HL-60 (cell line): Measurements from ENCODE around the gene HEATR9.
"Not testable (repeated sequence)": the region's sequence is repeated elsewhere in the genome, so short reads cannot be mapped to it uniquely, and the experiment has no call there.

ENCODE experiments used
- DNase-seq, 2 experiments: peaks; one replicate each; pipeline ENCODE4 v3.0.0-alpha.2; 2010 to 2020; ENCODE audit warnings: low read depth in 1 of 2, low spot score in 1 of 2
- H3K27ac ChIP-seq: fragments of 250-450 bp; sonication (Bioruptor Pico); replicated peaks from 2 replicates; pipeline ENCODE4 v1.5.1; 2020; ENCODE audit warnings: mild to moderate bottlenecking, moderate library complexity
- H3K27me3 ChIP-seq: fragments of 250-450 bp; sonication (Bioruptor Pico); 2 replicates; pipeline ENCODE4 v1.5.1; 2021; ENCODE audit warnings: mild to moderate bottlenecking, moderate library complexity; ENCODE audit not compliant: insufficient read depth, poor library complexity, severe bottlenecking
- H3K4me3 ChIP-seq: replicated peaks from 2 replicates; pipeline ENCODE4 v1.5.1; 2011; ENCODE audit warnings: mild to moderate bottlenecking, control low read depth, low read length; ENCODE audit not compliant: insufficient read depth
- CTCF ChIP-seq: IDR thresholded peaks from one replicate; pipeline ENCODE4 v1.5.1; 2011; ENCODE audit warnings: low read length, control low read depth, inconsistent platforms; ENCODE audit not compliant: insufficient read depth
- GABPA ChIP-seq: IDR thresholded peaks from 2 replicates; pipeline ENCODE4 v1.6.1; 2012; ENCODE audit warnings: low read depth
- POLR2AphosphoS5 ChIP-seq: IDR thresholded peaks from 2 replicates; pipeline ENCODE4 v1.6.1; 2012; ENCODE audit warnings: low read depth
- SPI1 ChIP-seq: IDR thresholded peaks from 2 replicates; pipeline ENCODE4 v1.6.1; 2012; ENCODE audit warnings: low read depth, mild to moderate bottlenecking, borderline replicate concordance
- TF ChIP-seq, protein P1 (sequence below): IDR thresholded peaks from 2 replicates; pipeline ENCODE4 v1.6.1; 2012; ENCODE audit warnings: low read depth; ENCODE audit not compliant: insufficient replicate concordance

Gene HEATR9

GRCh38 chr17:35898283-35899070, 29.8 kb upstream of the HEATR9 start:
- no peaks in the 10 kb centered on the region for H3K27me3 ChIP-seq
- H3K4me3 ChIP-seq: no peak overlapping the region
- TF ChIP-seq POLR2AphosphoS5 (no peak), SPI1 (no peak), CTCF (no peak), GABPA (no peak)
- TF ChIP-seq, protein P1, sequence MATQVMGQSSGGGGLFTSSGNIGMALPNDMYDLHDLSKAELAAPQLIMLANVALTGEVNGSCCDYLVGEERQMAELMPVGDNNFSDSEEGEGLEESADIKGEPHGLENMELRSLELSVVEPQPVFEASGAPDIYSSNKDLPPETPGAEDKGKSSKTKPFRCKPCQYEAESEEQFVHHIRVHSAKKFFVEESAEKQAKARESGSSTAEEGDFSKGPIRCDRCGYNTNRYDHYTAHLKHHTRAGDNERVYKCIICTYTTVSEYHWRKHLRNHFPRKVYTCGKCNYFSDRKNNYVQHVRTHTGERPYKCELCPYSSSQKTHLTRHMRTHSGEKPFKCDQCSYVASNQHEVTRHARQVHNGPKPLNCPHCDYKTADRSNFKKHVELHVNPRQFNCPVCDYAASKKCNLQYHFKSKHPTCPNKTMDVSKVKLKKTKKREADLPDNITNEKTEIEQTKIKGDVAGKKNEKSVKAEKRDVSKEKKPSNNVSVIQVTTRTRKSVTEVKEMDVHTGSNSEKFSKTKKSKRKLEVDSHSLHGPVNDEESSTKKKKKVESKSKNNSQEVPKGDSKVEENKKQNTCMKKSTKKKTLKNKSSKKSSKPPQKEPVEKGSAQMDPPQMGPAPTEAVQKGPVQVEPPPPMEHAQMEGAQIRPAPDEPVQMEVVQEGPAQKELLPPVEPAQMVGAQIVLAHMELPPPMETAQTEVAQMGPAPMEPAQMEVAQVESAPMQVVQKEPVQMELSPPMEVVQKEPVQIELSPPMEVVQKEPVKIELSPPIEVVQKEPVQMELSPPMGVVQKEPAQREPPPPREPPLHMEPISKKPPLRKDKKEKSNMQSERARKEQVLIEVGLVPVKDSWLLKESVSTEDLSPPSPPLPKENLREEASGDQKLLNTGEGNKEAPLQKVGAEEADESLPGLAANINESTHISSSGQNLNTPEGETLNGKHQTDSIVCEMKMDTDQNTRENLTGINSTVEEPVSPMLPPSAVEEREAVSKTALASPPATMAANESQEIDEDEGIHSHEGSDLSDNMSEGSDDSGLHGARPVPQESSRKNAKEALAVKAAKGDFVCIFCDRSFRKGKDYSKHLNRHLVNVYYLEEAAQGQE: no peak
- peak; percentile 63 to 72 for DNase-seq
- H3K27ac ChIP-seq: peak overlapping the region; percentile 25

DNA sequence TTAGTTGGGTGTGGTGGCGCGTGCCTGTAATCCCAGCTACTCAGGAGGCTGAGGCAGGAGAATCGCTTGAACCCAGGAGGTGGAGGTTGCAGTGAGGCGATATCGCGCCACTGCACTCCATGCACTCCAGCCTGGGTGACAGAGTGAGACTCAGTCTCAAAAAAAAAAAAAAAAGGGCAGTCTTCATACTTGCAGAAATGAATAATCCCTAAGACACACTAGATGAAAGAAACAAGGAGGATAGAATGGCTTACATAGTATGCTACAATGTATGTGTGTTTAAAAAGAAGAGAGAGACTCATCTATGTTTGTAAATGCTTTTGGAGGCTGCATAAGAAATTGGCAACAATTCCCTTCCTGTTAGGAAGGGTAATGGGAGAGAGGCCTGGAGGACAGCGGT, 29.1 kb upstream of the HEATR9 start:
- not testable (repeated sequence) for DNase-seq, H3K27me3 ChIP-seq, H3K4me3 ChIP-seq
- H3K27ac ChIP-seq: peak overlapping the region; percentile 25; the same call in 1 of the 2 replicates

GRCh38 chr17:35895636-35896587, 27.2 kb upstream of the HEATR9 start:
- H3K27ac ChIP-seq: peak overlapping the region; percentile 87

More at GRCh38 chr17:35895636-35896587, 27.2 kb upstream of the HEATR9 start:
- DNase-seq: peak; percentile 91
- Histone ChIP-seq H3K27me3 (no peaks in the 10 kb centered on the region), H3K4me3 (no peak overlapping the region)
- no peak for TF ChIP-seq CTCF
- peak; percentile 69 for TF ChIP-seq POLR2AphosphoS5
- no peak; the same call in 1 of the 2 replicates for TF ChIP-seq SPI1
- no peak for TF ChIP-seq GABPA
- TF ChIP-seq, protein P1: no peak
